ENCODE measurements around the gene LONRF3. TPM values are rescaled to one million over a fixed set of nuclear protein-coding genes. Genes with fewer than 3 reads are reported as not detected.

The LONRF3 gene
- total RNA-seq, 1 experiment from 2014 or later, result 13.1 TPM

DNA sequence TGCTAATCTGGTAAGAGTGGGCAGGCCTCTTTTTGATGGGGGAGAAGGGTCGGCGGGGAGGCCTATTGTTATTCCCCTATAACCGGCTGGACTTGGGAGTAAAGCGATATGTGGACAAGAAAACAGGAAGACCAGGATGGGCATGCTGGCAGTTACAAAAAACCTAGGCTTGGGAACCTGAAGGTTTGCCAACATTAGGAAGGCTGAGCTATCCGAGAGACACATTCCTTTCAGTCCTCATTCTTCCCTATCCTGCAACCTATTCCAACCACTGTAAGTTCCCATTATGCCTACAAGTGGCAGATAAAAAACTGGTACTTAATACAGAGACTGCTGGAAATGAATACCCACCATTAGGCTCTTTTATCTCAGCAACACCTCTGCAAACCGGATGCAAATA is 66.0 kb downstream of the LONRF3 start:
- intact Hi-C loops (cut with micrococcal nuclease; ENCODE audit: unreplicated experiment), result no loop called here
- POLR2A ChIA-PET, result no interaction called here
- CTCF ChIA-PET, result no interaction called here
- Histone ChIP-seq H3K27me3 (ENCODE audit: control insufficient read depth, insufficient read depth, low read length) (no peaks in the 10 kb centered on the region), H3K36me3 (ENCODE audit: control insufficient read depth, insufficient read depth, low read length) (no peaks in the 10 kb centered on the region), H3K9me3 (ENCODE audit: control insufficient read depth, insufficient read depth, low read depth, low read length) (no peaks in the 10 kb centered on the region), H3K4me1 (ENCODE audit: control insufficient read depth, insufficient read depth, low read length) (peaks cover 25% of the 10 kb centered on the region), H3K27ac (ENCODE audit: low read length) (peak overlapping the region; percentile 73), H3K4me3 (ENCODE audit: low read depth in 2 of 2, low read length in 2 of 2) (no peak overlapping the region)
- peak; percentile 19 for ATAC-seq
- DNase-seq (ENCODE audit: low read depth, low spot score), result no peak
- in situ Hi-C loops (cut with HindIII; ENCODE audit: low pct_unique_long_range_greater_than_20kb, low sequenced_read_pairs), result no loop called here
- TF ChIP-seq TCF7L2 (IDR thresholded peaks at IDR 0.05; ENCODE audit: low read depth, low read length), result no peak
- BruUV-seq (replicated peaks), result no TSS peak

DNA sequence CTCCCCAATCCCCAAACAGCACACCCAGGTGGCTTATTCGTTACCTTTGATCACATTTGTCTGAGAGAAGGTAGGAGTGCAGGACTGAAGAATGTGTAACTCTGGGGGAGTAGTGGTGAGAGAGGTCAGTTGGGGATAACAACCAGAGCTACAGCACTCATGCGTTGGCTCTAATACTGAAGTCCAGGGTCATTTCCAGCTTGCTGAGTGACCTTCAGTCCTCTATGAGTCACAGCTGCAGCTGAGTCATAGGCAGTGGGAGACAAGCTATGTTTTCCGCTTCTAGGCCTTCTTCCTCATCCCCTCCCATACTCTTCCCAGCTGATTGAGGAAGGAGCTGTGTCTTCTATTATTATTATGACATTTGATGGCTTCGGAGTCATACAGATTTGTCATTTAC is 66.8 kb downstream of the LONRF3 start:
- in situ Hi-C loops (cut with HindIII; ENCODE audit: low pct_unique_long_range_greater_than_20kb, low sequenced_read_pairs), result no loop called here
- CTCF ChIA-PET, result interaction anchor here (0.5 to 0.6 kb wide), 2 partner anchors 42 to 1158 kb away, joined by 3 read pairs; no protein-coding TSS in a partner anchor
- TF ChIP-seq, protein P1, sequence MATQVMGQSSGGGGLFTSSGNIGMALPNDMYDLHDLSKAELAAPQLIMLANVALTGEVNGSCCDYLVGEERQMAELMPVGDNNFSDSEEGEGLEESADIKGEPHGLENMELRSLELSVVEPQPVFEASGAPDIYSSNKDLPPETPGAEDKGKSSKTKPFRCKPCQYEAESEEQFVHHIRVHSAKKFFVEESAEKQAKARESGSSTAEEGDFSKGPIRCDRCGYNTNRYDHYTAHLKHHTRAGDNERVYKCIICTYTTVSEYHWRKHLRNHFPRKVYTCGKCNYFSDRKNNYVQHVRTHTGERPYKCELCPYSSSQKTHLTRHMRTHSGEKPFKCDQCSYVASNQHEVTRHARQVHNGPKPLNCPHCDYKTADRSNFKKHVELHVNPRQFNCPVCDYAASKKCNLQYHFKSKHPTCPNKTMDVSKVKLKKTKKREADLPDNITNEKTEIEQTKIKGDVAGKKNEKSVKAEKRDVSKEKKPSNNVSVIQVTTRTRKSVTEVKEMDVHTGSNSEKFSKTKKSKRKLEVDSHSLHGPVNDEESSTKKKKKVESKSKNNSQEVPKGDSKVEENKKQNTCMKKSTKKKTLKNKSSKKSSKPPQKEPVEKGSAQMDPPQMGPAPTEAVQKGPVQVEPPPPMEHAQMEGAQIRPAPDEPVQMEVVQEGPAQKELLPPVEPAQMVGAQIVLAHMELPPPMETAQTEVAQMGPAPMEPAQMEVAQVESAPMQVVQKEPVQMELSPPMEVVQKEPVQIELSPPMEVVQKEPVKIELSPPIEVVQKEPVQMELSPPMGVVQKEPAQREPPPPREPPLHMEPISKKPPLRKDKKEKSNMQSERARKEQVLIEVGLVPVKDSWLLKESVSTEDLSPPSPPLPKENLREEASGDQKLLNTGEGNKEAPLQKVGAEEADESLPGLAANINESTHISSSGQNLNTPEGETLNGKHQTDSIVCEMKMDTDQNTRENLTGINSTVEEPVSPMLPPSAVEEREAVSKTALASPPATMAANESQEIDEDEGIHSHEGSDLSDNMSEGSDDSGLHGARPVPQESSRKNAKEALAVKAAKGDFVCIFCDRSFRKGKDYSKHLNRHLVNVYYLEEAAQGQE (IDR thresholded peaks at IDR 0.05; ENCODE audit: insufficient read depth in 1 of 2, low read depth in 2 of 2, low read length in 1 of 2), result no peak
- TF ChIP-seq TCF7L2 (IDR thresholded peaks at IDR 0.05; ENCODE audit: low read depth, low read length) (peak; percentile 69), POLR2AphosphoS5 (IDR thresholded peaks at IDR 0.05; ENCODE audit: low read depth, low read length) (peak; percentile 51; the same call in 1 of the 2 replicates), CTCF (IDR thresholded peaks at IDR 0.05) (no peak)
- H3K27ac ChIP-seq (ENCODE audit: low read length), result peak overlapping the region; percentile 73
- peaks cover 25% of the 10 kb centered on the region for H3K4me1 ChIP-seq (ENCODE audit: control insufficient read depth, insufficient read depth, low read length)
- DNase-seq (ENCODE audit: low read depth, low spot score) (peak; percentile 67), ATAC-seq (peak; percentile 98)
- H3K36me3 ChIP-seq (ENCODE audit: control insufficient read depth, insufficient read depth, low read length), result no peaks in the 10 kb centered on the region
- POLR2A ChIA-PET, result no interaction called here
- no peaks in the 10 kb centered on the region for H3K9me3 ChIP-seq (ENCODE audit: control insufficient read depth, insufficient read depth, low read depth, low read length)
- no peak overlapping the region for H3K4me3 ChIP-seq (ENCODE audit: low read depth in 2 of 2, low read length in 2 of 2)
- no peaks in the 10 kb centered on the region for H3K27me3 ChIP-seq (ENCODE audit: control insufficient read depth, insufficient read depth, low read length)
- no TSS peak for BruUV-seq (replicated peaks)
- intact Hi-C loops (cut with micrococcal nuclease; ENCODE audit: unreplicated experiment), result no loop called here

- no peak for ATAC-seq
- H3K4me1 ChIP-seq (ENCODE audit: control insufficient read depth, insufficient read depth, low read length), result peaks cover 25% of the 10 kb centered on the region
- ChIA-PET POLR2A (no interaction called here), CTCF (no interaction called here)
- H3K4me3 ChIP-seq (ENCODE audit: low read depth in 2 of 2, low read length in 2 of 2), result no peak overlapping the region
- H3K9me3 ChIP-seq (ENCODE audit: control insufficient read depth, insufficient read depth, low read depth, low read length), result no peaks in the 10 kb centered on the region
- intact Hi-C loops (cut with micrococcal nuclease; ENCODE audit: unreplicated experiment) (no loop called here), in situ Hi-C loops (cut with HindIII; ENCODE audit: low pct_unique_long_range_greater_than_20kb, low sequenced_read_pairs) (no loop called here)
- no peaks in the 10 kb centered on the region for H3K27me3 ChIP-seq (ENCODE audit: control insufficient read depth, insufficient read depth, low read length)
- BruUV-seq (replicated peaks), result no TSS peak
- H3K36me3 ChIP-seq (ENCODE audit: control insufficient read depth, insufficient read depth, low read length), result no peaks in the 10 kb centered on the region
- no peak for TF ChIP-seq SIN3A (IDR thresholded peaks at IDR 0.05; ENCODE audit: borderline replicate concordance, insufficient read depth, low read depth, low read length)
- DNase-seq (ENCODE audit: low read depth, low spot score), result no peak
- H3K27ac ChIP-seq (ENCODE audit: low read length), result peak overlapping the region; percentile 73
Measured at GRCh38 chrX:119042040-119042439, 67.6 kb downstream of the LONRF3 start.
